HEK293 (cell line): ENCODE data around the gene R3HDM2.

Experiments
- CTCF ChIA-PET: fragments of 350-600 bp; formaldehyde crosslinking; extraction: SDS; loops from one replicate; lab custom pipeline; 2021; ENCODE audit warnings: antibody characterized with exemption; lab: Yijun Ruan, JAX
- POLR2A ChIA-PET: fragments of 300-600 bp; formaldehyde crosslinking; extraction: SDS; loops from one replicate; lab custom pipeline; 2020; ENCODE audit warnings: antibody characterized with exemption, inconsistent platforms; lab: Yijun Ruan, JAX
- H3K27ac ChIP-seq: fragments of 200-500 bp; sonication (Bioruptor generic); 2 replicates; pipeline ENCODE4 v1.5.1; 2014; ENCODE audit warnings: low read depth, low read length, control low read depth, inconsistent platforms; ENCODE audit errors: extremely low read depth
- H3K36me3 ChIP-seq, 2 experiments: fragments of 200-500 bp in 1 of 2; sonication (Bioruptor generic) in 1 of 2; 1 replicate in 1 of 2; 2 replicates in 1 of 2; pipeline ENCODE4 v1.5.1; 2014 to 2017; ENCODE audit warnings: inconsistent platforms in 2 of 2, low read length in 2 of 2; ENCODE audit not compliant: control insufficient read depth in 2 of 2, insufficient read depth in 1 of 2
- H3K4me1 ChIP-seq: fragments of 200-500 bp; sonication (Bioruptor generic); 2 replicates; pipeline ENCODE4 v1.5.1; 2014; ENCODE audit warnings: mild to moderate bottlenecking, low read length, inconsistent platforms; ENCODE audit not compliant: control insufficient read depth, insufficient read depth
- H3K4me3 ChIP-seq: 2 replicates; pipeline ENCODE4 v1.5.1; 2011; ENCODE audit warnings: low read depth, mild to moderate bottlenecking, control low read depth, low read length, moderate library complexity
- H3K9me3 ChIP-seq: fragments of 200-500 bp; sonication (Bioruptor generic); 2 replicates; pipeline ENCODE4 v1.5.1; 2014; ENCODE audit warnings: low read depth, low read length, inconsistent platforms; ENCODE audit not compliant: control insufficient read depth, insufficient read depth
- BCL11A ChIP-seq: fragments of 450-650 bp; formaldehyde crosslinking; IDR thresholded peaks from 2 replicates; pipeline ENCODE4 v1.5.1; 2016; ENCODE audit warnings: low read depth, missing biosample characterization, missing genetic modification characterization
- MZF1 ChIP-seq: fragments of 450-650 bp; formaldehyde crosslinking; IDR thresholded peaks from 2 replicates; pipeline ENCODE4 v1.5.1; 2017; ENCODE audit warnings: missing biosample characterization, missing genetic modification characterization, borderline replicate concordance
- SP7 ChIP-seq: fragments of 450-650 bp; formaldehyde crosslinking; IDR thresholded peaks from 2 replicates; pipeline ENCODE4 v1.5.1; 2016; ENCODE audit warnings: missing biosample characterization, missing genetic modification characterization
- ZBTB1 ChIP-seq: fragments of 450-650 bp; formaldehyde crosslinking; IDR thresholded peaks from 2 replicates; pipeline ENCODE4 v1.5.1; 2016; ENCODE audit warnings: missing biosample characterization, missing genetic modification characterization
- ZNF146 ChIP-seq: fragments of 450-650 bp; formaldehyde crosslinking; IDR thresholded peaks from 2 replicates; pipeline ENCODE4 v1.5.1; 2016; ENCODE audit warnings: missing biosample characterization, missing genetic modification characterization
- ZNF2 ChIP-seq: fragments of 450-650 bp; formaldehyde crosslinking; IDR thresholded peaks from 2 replicates; pipeline ENCODE4 v1.5.1; 2016; ENCODE audit warnings: missing biosample characterization, missing genetic modification characterization
- ZNF350 ChIP-seq: fragments of 450-650 bp; formaldehyde crosslinking; IDR thresholded peaks from 2 replicates; pipeline ENCODE4 v1.5.0; 2017; ENCODE audit warnings: missing biosample characterization, mild to moderate bottlenecking, missing genetic modification characterization
- ZNF677 ChIP-seq: fragments of 450-650 bp; IDR thresholded peaks from 2 replicates; pipeline ENCODE4 v1.5.0; 2018; ENCODE audit warnings: missing biosample characterization, mild to moderate bottlenecking, missing genetic modification characterization, moderate library complexity
- ZSCAN16 ChIP-seq: fragments of 450-650 bp; formaldehyde crosslinking; IDR thresholded peaks from 2 replicates; pipeline ENCODE4 v1.5.1; 2016; ENCODE audit warnings: missing biosample characterization, missing genetic modification characterization
- ZXDB ChIP-seq: fragments of 450-650 bp; formaldehyde crosslinking; IDR thresholded peaks from 2 replicates; pipeline ENCODE4 v1.5.1; 2016; ENCODE audit warnings: missing biosample characterization, missing genetic modification characterization
- TF ChIP-seq, protein P1 (sequence below): fragments of 450-650 bp; formaldehyde crosslinking; conservative IDR thresholded peaks from 2 replicates; pipeline ENCODE4 v1.5.1; 2016; ENCODE audit warnings: low read depth, missing biosample characterization, missing genetic modification characterization
- TF ChIP-seq, protein P2 (sequence below): fragments of 450-650 bp; formaldehyde crosslinking; IDR thresholded peaks from 2 replicates; pipeline ENCODE4; 2016; ENCODE audit warnings: missing biosample characterization, missing genetic modification characterization
- TF ChIP-seq, protein P3 (sequence below): fragments of 450-650 bp; formaldehyde crosslinking; IDR thresholded peaks from 2 replicates; pipeline ENCODE4 v1.5.1; 2016; ENCODE audit warnings: missing biosample characterization, missing genetic modification characterization
- TF ChIP-seq, protein P4 (sequence below): fragments of 450-650 bp; formaldehyde crosslinking; IDR thresholded peaks from 2 replicates; pipeline ENCODE4 v1.5.1; 2016; ENCODE audit warnings: missing biosample characterization, missing genetic modification characterization
- TF ChIP-seq, protein P5 (sequence below): fragments of 450-650 bp; formaldehyde crosslinking; IDR thresholded peaks from 2 replicates; pipeline ENCODE4 v1.5.1; 2016; ENCODE audit warnings: missing biosample characterization, missing genetic modification characterization
- TF ChIP-seq, protein P6 (sequence below): fragments of 450-650 bp; formaldehyde crosslinking; IDR thresholded peaks from 2 replicates; pipeline ENCODE4 v1.5.1; 2016; ENCODE audit warnings: missing biosample characterization, missing genetic modification characterization, low read depth
- TF ChIP-seq, protein P7 (sequence below): fragments of 450-650 bp; formaldehyde crosslinking; IDR thresholded peaks from 2 replicates; pipeline ENCODE4 v1.5.1; 2016; ENCODE audit warnings: missing biosample characterization, missing genetic modification characterization
- TF ChIP-seq, protein P8 (sequence below): fragments of 450-650 bp; formaldehyde crosslinking; IDR thresholded peaks from 2 replicates; pipeline ENCODE4 v1.5.1; 2016; ENCODE audit warnings: missing biosample characterization, missing genetic modification characterization

R3HDM2 gene

DNA sequence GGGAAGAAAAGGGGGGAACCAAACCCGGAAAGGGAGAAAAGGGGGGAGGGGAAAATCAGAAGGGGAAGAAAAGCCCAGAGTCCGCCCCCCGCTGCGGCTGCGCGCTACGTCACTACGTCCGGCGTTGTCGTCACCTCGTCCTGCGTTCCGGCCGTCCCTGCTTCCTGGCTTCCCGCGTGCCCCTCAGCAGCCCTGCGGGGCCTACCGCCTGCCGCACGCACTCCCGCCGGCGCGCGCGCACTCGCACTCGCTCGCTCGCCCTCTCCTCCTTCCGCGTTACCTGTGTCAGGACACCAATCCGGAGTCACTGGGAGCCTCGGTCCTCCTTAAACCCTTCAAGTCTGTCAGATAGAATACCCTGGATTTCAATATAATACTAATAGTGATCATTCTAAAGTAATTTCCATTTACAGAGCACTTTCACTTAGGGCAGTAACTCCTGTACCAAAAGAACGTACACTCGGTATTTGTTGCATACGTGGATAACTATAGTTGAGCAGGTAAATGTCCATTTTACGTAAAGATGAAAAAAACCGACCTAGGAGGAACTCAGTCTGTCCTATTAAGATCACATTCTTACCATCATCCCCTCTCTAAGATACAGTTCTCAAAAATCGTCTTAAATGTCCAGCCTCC, at the start of gene R3HDM2:
Gene R3HDM2 (minus strand): TSS at position 113 of the 636 bp plus-strand sequence. CDS start 120,615 bp downstream, outside the sequence.
- ChIA-PET CTCF (interaction anchor here (6.8 kb wide), 1 partner anchor 23 kb away, joined by 45 read pairs; the partner anchor contains the start of gene INHBE), POLR2A (interaction anchor here (0.6 to 1.1 kb wide), 2 partner anchors 201 to 262 kb away, joined by 3 to 5 read pairs; partner anchors contain the start of gene SHMT2)
- no peak for TF ChIP-seq ZSCAN16
- no peak for TF ChIP-seq ZNF677 (tag by site-specific recombination)
- TF ChIP-seq, protein P1, sequence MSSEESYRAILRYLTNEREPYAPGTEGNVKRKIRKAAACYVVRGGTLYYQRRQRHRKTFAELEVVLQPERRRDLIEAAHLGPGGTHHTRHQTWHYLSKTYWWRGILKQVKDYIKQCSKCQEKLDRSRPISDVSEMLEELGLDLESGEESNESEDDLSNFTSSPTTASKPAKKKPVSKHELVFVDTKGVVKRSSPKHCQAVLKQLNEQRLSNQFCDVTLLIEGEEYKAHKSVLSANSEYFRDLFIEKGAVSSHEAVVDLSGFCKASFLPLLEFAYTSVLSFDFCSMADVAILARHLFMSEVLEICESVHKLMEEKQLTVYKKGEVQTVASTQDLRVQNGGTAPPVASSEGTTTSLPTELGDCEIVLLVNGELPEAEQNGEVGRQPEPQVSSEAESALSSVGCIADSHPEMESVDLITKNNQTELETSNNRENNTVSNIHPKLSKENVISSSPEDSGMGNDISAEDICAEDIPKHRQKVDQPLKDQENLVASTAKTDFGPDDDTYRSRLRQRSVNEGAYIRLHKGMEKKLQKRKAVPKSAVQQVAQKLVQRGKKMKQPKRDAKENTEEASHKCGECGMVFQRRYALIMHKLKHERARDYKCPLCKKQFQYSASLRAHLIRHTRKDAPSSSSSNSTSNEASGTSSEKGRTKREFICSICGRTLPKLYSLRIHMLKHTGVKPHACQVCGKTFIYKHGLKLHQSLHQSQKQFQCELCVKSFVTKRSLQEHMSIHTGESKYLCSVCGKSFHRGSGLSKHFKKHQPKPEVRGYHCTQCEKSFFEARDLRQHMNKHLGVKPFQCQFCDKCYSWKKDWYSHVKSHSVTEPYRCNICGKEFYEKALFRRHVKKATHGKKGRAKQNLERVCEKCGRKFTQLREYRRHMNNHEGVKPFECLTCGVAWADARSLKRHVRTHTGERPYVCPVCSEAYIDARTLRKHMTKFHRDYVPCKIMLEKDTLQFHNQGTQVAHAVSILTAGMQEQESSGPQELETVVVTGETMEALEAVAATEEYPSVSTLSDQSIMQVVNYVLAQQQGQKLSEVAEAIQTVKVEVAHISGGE (tag by site-specific recombination) = peak; percentile 83
- TF ChIP-seq ZBTB1 (tag by site-specific recombination) = 0 out of 2 replicates have a peak, but pooled peaks have one; percentile 22
- TF ChIP-seq, protein P2, sequence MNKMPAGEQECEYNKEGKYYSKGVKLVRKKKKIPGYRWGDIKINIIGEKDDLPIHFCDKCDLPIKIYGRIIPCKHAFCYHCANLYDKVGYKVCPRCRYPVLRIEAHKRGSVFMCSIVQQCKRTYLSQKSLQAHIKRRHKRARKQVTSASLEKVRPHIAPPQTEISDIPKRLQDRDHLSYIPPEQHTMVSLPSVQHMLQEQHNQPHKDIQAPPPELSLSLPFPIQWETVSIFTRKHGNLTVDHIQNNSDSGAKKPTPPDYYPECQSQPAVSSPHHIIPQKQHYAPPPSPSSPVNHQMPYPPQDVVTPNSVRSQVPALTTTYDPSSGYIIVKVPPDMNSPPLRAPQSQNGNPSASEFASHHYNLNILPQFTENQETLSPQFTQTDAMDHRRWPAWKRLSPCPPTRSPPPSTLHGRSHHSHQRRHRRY (tag by site-specific recombination) = no peak
- TF ChIP-seq ZXDB (tag by site-specific recombination) = peak; percentile 95
- TF ChIP-seq, protein P3, sequence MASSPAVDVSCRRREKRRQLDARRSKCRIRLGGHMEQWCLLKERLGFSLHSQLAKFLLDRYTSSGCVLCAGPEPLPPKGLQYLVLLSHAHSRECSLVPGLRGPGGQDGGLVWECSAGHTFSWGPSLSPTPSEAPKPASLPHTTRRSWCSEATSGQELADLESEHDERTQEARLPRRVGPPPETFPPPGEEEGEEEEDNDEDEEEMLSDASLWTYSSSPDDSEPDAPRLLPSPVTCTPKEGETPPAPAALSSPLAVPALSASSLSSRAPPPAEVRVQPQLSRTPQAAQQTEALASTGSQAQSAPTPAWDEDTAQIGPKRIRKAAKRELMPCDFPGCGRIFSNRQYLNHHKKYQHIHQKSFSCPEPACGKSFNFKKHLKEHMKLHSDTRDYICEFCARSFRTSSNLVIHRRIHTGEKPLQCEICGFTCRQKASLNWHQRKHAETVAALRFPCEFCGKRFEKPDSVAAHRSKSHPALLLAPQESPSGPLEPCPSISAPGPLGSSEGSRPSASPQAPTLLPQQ = peak; percentile 83
- TF ChIP-seq BCL11A = no peak
- TF ChIP-seq, protein P4, sequence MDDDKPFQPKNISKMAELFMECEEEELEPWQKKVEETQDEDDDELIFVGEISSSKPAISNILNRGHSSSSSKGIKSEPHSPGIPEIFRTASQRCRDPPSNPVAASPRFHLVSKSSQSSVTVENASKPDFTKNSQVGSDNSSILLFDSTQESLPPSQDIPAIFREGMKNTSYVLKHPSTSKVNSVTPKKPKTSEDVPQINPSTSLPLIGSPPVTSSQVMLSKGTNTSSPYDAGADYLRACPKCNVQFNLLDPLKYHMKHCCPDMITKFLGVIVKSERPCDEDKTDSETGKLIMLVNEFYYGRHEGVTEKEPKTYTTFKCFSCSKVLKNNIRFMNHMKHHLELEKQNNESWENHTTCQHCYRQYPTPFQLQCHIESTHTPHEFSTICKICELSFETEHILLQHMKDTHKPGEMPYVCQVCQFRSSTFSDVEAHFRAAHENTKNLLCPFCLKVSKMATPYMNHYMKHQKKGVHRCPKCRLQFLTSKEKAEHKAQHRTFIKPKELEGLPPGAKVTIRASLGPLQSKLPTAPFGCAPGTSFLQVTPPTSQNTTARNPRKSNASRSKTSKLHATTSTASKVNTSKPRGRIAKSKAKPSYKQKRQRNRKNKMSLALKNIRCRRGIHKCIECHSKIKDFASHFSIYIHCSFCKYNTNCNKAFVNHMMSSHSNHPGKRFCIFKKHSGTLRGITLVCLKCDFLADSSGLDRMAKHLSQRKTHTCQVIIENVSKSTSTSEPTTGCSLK = no peak
- TF ChIP-seq, protein P5, sequence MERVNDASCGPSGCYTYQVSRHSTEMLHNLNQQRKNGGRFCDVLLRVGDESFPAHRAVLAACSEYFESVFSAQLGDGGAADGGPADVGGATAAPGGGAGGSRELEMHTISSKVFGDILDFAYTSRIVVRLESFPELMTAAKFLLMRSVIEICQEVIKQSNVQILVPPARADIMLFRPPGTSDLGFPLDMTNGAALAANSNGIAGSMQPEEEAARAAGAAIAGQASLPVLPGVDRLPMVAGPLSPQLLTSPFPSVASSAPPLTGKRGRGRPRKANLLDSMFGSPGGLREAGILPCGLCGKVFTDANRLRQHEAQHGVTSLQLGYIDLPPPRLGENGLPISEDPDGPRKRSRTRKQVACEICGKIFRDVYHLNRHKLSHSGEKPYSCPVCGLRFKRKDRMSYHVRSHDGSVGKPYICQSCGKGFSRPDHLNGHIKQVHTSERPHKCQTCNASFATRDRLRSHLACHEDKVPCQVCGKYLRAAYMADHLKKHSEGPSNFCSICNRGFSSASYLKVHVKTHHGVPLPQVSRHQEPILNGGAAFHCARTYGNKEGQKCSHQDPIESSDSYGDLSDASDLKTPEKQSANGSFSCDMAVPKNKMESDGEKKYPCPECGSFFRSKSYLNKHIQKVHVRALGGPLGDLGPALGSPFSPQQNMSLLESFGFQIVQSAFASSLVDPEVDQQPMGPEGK (tag by site-specific recombination) = peak; percentile 70
- no peak for TF ChIP-seq MZF1 (tag by site-specific recombination)
- no peak for TF ChIP-seq ZNF146 (tag by site-specific recombination)
- TF ChIP-seq, protein P6, sequence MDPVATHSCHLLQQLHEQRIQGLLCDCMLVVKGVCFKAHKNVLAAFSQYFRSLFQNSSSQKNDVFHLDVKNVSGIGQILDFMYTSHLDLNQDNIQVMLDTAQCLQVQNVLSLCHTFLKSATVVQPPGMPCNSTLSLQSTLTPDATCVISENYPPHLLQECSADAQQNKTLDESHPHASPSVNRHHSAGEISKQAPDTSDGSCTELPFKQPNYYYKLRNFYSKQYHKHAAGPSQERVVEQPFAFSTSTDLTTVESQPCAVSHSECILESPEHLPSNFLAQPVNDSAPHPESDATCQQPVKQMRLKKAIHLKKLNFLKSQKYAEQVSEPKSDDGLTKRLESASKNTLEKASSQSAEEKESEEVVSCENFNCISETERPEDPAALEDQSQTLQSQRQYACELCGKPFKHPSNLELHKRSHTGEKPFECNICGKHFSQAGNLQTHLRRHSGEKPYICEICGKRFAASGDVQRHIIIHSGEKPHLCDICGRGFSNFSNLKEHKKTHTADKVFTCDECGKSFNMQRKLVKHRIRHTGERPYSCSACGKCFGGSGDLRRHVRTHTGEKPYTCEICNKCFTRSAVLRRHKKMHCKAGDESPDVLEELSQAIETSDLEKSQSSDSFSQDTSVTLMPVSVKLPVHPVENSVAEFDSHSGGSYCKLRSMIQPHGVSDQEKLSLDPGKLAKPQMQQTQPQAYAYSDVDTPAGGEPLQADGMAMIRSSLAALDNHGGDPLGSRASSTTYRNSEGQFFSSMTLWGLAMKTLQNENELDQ (tag by site-specific recombination) = no peak
- peak; percentile 72 for TF ChIP-seq ZNF2
- TF ChIP-seq, protein P7, sequence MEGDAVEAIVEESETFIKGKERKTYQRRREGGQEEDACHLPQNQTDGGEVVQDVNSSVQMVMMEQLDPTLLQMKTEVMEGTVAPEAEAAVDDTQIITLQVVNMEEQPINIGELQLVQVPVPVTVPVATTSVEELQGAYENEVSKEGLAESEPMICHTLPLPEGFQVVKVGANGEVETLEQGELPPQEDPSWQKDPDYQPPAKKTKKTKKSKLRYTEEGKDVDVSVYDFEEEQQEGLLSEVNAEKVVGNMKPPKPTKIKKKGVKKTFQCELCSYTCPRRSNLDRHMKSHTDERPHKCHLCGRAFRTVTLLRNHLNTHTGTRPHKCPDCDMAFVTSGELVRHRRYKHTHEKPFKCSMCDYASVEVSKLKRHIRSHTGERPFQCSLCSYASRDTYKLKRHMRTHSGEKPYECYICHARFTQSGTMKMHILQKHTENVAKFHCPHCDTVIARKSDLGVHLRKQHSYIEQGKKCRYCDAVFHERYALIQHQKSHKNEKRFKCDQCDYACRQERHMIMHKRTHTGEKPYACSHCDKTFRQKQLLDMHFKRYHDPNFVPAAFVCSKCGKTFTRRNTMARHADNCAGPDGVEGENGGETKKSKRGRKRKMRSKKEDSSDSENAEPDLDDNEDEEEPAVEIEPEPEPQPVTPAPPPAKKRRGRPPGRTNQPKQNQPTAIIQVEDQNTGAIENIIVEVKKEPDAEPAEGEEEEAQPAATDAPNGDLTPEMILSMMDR = no peak
- TF ChIP-seq ZNF350 (tag by site-specific recombination) = no peak
- peak; percentile 77; the same call in 1 of the 2 replicates for TF ChIP-seq SP7 (tag by site-specific recombination)
- TF ChIP-seq, protein P8, sequence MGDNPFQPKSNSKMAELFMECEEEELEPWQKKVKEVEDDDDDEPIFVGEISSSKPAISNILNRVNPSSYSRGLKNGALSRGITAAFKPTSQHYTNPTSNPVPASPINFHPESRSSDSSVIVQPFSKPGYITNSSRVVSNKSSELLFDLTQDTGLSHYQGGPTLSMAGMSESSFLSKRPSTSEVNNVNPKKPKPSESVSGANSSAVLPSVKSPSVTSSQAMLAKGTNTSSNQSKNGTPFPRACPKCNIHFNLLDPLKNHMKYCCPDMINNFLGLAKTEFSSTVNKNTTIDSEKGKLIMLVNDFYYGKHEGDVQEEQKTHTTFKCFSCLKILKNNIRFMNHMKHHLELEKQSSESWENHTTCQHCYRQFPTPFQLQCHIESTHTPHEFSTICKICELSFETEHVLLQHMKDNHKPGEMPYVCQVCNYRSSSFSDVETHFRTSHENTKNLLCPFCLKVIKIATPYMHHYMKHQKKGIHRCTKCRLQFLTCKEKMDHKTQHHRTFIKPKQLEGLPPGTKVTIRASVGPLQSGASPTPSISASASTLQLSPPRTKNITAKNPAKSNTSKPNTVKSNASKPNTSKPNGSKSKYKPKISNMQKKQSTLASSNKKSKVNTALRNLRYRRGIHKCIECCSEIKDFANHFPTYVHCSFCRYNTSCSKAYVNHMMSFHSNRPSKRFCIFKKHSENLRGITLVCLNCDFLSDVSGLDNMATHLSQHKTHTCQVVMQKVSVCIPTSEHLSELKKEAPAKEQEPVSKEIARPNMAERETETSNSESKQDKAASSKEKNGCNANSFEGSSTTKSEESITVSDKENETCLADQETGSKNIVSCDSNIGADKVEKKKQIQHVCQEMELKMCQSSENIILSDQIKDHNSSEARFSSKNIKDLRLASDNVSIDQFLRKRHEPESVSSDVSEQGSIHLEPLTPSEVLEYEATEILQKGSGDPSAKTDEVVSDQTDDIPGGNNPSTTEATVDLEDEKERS (tag by site-specific recombination) = no peak

More for the DNA sequence above, at the start of gene R3HDM2:
- Histone ChIP-seq H3K27ac (peak within 1 kb of the TSS; percentile 88), H3K4me3 (peak within 1 kb of the TSS; percentile 47), H3K9me3 (no peaks in the 10 kb centered on the region), H3K4me1 (no peaks in the 10 kb centered on the region; the same call in 1 of the 2 replicates), H3K36me3 (peaks cover 0 to under 1% of the 10 kb centered on the region in 2 experiments; a peak in 1 of 3 replicates)
